ENCODE measurements around the gene CHRM5.
"Not testable (repeated sequence)": the region's sequence is repeated elsewhere in the genome, so short reads cannot be mapped to it uniquely, and the experiment has no call there.

CHRM5 gene

GRCh38 chr15:34046471-34047145, 78.3 kb downstream of the CHRM5 start:
- no peak for DNase-seq

DNA sequence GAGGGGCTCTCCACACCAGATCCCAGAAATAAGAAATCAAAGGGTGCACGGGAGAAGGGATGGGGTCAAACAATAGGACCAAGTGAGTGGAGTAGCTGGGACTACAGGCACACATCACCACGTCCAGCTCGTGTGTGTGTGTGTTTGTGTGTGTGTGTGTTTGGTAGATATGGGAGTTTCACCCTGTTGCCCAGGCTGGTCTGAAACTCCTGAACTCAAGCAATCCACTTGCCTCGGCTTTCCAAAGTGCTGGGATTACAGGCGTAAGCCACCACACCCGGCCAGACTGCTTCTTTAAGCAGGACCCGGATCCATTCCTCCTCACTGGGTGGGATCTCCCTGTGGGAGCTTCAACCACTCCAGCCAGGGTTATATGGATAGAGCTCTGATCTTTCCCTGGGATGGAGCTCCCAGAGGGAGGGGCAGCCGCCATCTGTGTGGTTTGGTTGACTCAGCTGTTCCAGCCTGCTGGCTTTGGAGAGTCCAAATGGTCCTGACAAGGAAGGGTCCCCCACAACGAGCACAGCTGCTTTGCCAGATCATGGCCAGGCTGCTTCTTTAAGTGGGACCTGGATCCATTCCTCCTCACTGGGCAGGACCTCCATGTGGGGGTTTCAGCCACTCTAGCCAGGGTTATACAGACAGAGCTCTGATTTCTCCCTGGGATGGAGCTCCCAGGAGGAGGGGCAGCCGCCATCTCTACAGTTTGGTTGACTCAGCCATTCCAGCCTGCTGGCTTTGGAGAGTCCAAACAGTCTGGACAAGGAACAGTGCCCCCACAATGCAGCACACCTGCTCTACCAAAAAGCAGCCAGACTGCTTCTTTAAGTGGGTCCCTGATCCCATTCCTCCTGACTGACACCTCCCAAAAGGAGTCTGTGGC, 79.8 kb downstream of the CHRM5 start:
- DNase-seq, result no peak

DNA sequence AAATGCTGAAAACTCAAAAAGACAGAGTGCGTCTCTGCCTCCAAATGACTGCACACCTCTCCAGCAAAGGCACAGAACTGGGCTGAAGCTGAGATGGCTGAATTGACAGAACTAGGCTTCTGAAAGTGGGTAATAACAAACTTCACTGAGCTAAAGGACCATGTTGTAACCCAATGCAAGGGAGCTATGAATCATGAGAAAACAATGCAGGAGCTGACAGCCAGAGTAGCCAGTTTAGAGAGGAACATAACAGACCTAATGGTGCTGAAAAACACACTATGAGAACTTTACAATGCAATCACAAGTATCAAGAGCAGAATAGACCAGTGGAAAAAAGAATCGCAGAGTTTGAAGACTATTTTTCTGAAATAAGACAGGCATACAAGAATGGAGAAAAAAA, 80.8 kb downstream of the CHRM5 start:
- DNase-seq, result no peak

GRCh38 chr15:34050385-34050784, 82.1 kb downstream of the CHRM5 start:
- DNase-seq, result not testable (repeated sequence)

DNA sequence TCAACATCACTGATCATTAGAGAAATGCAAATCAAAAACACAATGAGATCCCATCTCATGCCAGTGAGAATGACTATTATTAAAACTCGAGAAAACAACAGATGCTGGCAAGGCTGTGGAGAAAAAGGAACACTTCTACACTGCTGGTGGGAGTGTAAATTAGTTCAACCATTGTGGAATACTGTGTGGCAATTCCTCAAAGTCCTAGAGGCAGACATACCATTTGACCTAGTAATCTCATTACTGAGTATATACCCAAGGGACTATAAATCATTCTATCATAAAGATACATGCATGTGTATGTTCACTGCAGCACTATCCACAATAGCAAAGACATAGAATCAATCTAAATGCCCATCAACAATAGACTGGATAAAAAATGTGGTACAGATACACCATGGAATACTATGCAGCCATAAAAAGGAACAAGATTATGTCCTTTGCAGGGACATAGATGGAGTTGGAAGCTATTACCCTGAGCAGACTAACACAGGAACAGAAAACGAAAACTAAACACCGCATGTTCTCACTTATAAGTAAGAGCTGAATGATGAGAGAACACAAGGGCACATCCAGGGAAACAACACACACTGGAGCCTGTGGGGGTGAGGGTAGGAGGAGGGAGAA, 85.9 kb downstream of the CHRM5 start:
- DNase-seq, result no peak

GRCh38 chr15:34055868-34056595, 87.7 kb downstream of the CHRM5 start:
- DNase-seq, result no peak

- DNase-seq, result no peak
Observed at GRCh38 chr15:34056911-34057310, 88.6 kb downstream of the CHRM5 start.

- DNase-seq, result no peak
Observed at GRCh38 chr15:34059476-34059875, 91.2 kb downstream of the CHRM5 start.

GRCh38 chr15:34059946-34060345, 91.6 kb downstream of the CHRM5 start:
- no peak for DNase-seq

DNA sequence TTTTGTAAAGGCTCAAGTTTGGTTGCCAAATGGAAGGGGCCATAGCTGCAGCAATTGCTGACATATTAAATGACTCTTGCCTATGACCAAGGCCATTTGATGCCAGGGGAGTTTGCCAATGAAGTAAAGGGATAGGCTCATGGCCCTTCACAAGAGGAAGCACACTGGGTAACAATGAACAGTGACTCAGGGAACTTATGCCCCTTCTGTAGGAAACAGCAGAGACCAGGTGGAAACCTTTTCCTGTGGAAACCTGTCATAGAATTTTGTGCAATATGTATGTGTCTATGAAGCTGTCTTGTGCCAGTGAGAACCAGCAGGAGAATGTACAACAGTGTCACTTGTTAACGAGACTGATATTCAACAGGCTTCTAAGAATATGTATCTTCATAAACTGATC, 96.1 kb downstream of the CHRM5 start:
- no peak for DNase-seq

DNA sequence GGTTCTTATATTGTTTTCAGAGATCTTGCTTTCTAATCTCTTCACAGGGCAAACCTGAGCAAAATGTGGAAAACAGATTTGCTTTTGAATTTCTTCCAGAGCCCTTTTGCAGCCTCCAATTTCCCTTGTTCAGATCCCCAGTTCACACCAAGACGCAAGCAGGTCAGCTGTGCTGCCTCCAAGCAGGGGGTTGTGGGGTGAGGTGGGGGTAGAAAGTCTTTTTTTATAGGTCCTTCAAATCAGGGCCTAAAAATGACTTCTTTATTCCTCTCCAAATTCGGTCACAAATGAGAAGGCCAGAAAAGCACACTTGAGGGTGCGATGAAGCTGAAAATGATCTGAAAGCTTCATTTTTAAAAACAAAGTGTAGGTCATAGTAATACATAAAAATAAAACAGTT, 97.0 kb downstream of the CHRM5 start:
- DNase-seq, result no peak

DNA sequence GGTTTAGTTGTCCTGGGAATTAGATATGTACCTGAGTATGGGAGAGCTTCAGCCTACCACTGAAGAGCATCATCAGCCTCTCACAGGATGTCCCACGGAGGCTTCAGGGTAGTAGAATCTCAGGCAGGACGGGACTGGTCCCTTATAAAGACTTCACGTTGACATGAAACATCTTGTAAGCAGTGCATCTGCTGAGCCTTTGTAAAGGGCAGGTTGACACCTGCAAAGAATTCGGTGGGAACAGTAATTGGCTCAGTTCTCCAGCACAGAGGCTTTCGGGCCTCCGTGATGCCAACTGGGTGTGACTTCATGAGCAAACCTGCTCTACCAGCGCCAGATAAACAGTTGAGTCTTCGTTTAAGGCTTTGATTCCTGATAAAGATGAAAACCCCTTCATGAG, 97.6 kb downstream of the CHRM5 start:
- no peak for DNase-seq

GRCh38 chr15:34070003-34070402, 101.7 kb downstream of the CHRM5 start:
- DNase-seq, result no peak

- DNase-seq, result no peak
Observed at GRCh38 chr15:34076785-34077184, 108.5 kb downstream of the CHRM5 start.

DNA sequence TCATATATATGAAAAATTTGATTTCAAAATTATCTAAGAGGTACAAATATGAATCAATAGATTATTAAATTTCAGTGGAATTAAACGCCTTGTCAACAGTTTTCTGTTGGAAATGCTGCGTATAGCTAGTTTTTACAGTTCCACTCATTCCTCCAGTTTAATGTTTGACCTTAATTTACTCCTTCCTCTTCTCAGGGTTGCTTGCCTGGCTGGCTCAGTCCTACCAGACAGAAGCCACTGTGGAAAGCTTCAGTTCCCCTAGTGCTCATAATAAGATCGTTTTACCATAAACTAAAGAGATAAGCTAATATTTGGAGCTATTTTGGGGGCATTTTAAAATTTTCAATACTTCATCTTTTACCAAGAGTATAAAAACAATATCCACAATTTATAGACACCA, 110.6 kb downstream of the CHRM5 start:
- DNase-seq, result no peak

DNA sequence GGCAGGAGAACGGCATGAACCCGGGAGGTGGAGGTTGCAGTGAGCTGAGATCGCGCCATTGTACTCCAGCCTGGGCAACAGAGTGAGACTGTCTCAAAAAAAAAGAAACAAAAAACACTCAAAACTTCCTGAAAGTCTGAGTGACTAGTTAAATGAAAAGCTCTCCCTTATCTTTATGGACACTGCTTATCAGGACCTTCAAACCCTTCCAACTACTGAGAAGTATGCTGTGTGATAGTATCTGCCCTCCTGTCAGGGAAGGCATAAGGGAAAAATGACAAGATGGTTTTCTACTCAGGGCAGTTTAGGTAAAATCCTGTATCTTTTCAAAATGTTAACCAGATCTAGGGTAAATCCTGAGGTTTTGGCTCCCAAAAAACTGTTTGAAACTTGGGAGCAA, 111.6 kb downstream of the CHRM5 start:
- no peak for DNase-seq

- DNase-seq, result no peak
Observed at GRCh38 chr15:34084086-34084485, 115.8 kb downstream of the CHRM5 start.

- DNase-seq, result no peak
Observed at GRCh38 chr15:34085746-34086145, 117.4 kb downstream of the CHRM5 start.

DNA sequence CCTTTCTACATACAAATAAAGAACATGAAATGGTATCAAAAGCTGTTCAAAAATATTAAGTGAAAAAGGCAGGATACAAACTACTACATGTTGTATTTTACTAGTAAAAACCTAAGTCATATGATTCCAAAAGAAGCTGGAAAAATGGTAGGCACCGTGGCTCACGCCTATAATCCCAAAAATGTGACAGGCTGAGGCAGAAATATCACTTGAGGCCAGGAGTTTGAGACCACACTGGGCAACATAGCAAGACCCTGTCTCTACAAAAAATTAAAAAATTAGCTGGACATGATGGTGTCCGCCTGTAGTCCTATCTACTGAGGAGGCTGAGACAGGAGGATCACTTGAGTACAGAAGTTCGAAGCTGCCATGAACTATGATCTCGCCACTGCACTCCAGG, 131.6 kb downstream of the CHRM5 start:
- DNase-seq, result no peak

DNA sequence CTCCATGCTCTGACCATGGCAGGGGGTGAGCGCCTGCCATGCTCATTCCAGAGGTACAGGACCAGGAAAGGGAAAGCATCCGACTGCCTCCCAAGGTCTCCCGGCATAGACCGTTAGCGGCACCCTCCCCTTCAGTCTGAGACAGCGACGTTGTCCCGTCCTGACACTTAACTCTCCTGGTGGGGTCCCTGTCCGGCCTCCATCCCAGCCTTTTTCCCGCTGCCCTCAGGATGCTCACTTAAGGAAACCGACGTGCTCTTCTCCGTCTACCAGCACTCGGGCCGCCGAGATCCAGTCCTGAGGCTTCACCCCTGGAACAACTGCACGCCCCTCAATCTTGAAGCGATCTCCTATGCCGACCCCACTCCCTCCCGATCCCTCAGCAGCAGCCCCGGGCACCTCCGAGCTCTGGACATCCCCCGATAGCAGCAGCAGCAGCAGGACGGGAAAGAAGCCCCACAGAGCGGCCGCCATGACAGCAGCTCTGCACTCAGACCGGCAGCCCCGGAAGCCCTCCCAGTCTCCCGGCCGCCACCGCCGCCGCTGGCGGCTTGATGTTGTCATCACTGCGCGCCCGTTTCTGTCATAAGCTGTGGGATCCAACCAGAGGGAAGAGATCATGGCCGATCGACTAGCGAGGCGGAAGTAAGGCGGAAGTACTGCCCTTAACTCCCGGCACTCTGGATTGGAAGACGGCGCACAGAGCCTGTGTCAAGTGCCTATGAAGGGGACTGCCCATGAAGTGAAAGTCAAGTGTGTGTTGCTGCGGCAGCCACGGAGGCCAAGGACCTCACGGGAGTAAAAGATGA, 133.3 kb downstream of the CHRM5 start, which contains the start of the genes EMC7 and PGBD4:
EMC7 (minus strand) TSS at position 497 of the 809 bp plus-strand sequence; CDS start at position 474, 23 bp downstream.
PGBD4 (plus strand) TSS at position 718 of the 809 bp plus-strand sequence. CDS start 449 bp downstream, outside the sequence.
- peak; percentile 99 for DNase-seq

DNA sequence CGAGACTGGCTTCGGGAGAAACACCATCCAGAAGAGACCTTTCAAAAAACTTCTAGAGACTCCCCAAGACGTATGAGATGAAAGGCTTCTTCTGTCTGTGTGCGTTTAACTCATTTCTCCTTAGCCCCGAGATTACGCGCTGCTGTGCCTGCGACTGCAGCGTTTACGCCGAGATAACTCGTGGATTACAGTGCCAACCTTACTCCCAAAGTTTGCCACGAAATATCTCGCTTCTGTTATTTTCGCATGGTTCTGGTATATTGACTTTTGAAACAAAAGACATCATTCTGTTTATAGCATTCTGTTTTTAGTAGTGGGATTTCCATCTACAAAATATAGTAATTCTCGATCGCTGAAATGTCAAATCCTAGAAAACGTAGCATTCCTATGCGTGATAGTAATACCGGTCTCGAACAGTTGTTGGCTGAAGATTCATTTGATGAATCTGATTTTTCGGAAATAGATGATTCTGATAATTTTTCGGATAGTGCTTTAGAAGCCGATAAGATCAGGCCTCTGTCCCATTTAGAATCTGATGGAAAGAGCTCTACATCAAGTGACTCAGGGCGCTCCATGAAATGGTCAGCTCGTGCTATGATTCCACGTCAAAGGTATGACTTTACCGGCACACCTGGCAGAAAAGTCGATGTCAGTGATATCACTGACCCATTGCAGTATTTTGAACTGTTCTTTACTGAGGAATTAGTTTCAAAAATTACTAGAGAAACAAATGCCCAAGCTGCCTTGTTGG, 134.1 kb downstream of the CHRM5 start:
- no peak for DNase-seq
